K562 (cell line): ENCODE data around the gene ALOX12. TPM values are rescaled to one million over a fixed set of nuclear protein-coding genes. Genes with fewer than 3 reads are reported as not detected.

Experiments used
- ATAC-seq: fragments of 200-7000 bp; cut with Tn5 transposase; 3 replicates; pipeline ENCODE4 v1.9.1; 2020; ENCODE audit warnings: moderate library complexity
- BruUV-seq: library from RNA; stranded (reverse); fragments of 400-500 nt; replicated peaks from 2 replicates; lab custom pipeline; 2021; lab: Mats Ljungman, UMichigan
- CTCF ChIA-PET: fragments of 300-600 bp; formaldehyde crosslinking; extraction: SDS; loops from one replicate; lab custom pipeline; 2021; ENCODE audit warnings: low intra/inter-chr PET ratio; lab: Yijun Ruan, JAX
- POLR2A ChIA-PET: fragments of 300-600, 350-650 bp; sonication (Branson Sonifier 250); formaldehyde crosslinking; extraction: SDS; loops from one replicate; lab custom pipeline; 2021; ENCODE audit warnings: antibody characterized with exemption, inconsistent platforms; lab: Yijun Ruan, JAX
- DNase-seq, 4 experiments: peaks; one replicate each; pipeline versions ENCODE4 v3.0.0 to v3.0.0-alpha.2; 2011 to 2018; ENCODE audit warnings: low spot score in 3 of 4, mixed read lengths in 3 of 4; ENCODE audit errors: extremely low read depth in 1 of 4
- FAIRE-seq: peaks from 2 replicates; lab custom pipeline; 2011; peaks lifted over from hg19 to GRCh38; lab: Jason Lieb, UNC
- H2AFZ ChIP-seq: 2 replicates; pipeline ENCODE4 v1.6.0; 2011; ENCODE audit warnings: low read depth, low read length, control low read depth, inconsistent platforms
- H3K27ac ChIP-seq: fragments of 200-600 bp; 3 replicates; pipeline ENCODE4 v1.8.0; 2011; ENCODE audit warnings: low read depth, mild to moderate bottlenecking, control low read depth, inconsistent platforms, low read length, moderate library complexity, mixed read lengths; ENCODE audit errors: extremely low read depth
- H3K27me3 ChIP-seq, 2 experiments: fragments of 300-600 bp in 1 of 2; 2 replicates in 1 of 2; 3 replicates in 1 of 2; pipeline versions ENCODE4 v1.6.0 to v1.8.0; 2011; ENCODE audit warnings: inconsistent platforms in 2 of 2, low read length in 2 of 2, mild to moderate bottlenecking in 1 of 2, mixed read lengths in 1 of 2, moderate library complexity in 1 of 2; ENCODE audit not compliant: control insufficient read depth in 2 of 2, insufficient read depth in 2 of 2
- H3K36me3 ChIP-seq: fragments of 300-600 bp; 3 replicates; pipeline ENCODE4 v1.8.0; 2011; ENCODE audit warnings: mild to moderate bottlenecking, low read length, inconsistent platforms; ENCODE audit not compliant: control insufficient read depth, insufficient read depth
- H3K4me1 ChIP-seq, 2 experiments: fragments of 200-600 bp in 1 of 2; replicated peaks in 1 of 2; 2 replicates in 1 of 2; 3 replicates in 1 of 2; pipeline versions ENCODE4 v1.5.1 to v1.8.0; 2011; ENCODE audit warnings: inconsistent platforms in 2 of 2, low read length in 2 of 2, mild to moderate bottlenecking in 1 of 2, mixed read lengths in 1 of 2, moderate library complexity in 1 of 2; ENCODE audit not compliant: control insufficient read depth in 2 of 2, insufficient read depth in 2 of 2
- H3K4me2 ChIP-seq: 2 replicates; pipeline ENCODE4 v1.6.1; 2011; ENCODE audit warnings: low read length, control low read depth, inconsistent platforms, mixed read lengths; ENCODE audit not compliant: insufficient read depth
- H3K4me3 ChIP-seq: fragments of 200-600 bp; sonication (generic), shearing (Covaris generic); 2 replicates; pipeline ENCODE4 v1.5.1; 2016; ENCODE audit warnings: control low read depth, inconsistent platforms
- H3K79me2 ChIP-seq: fragments of 200-600 bp; 3 replicates; pipeline ENCODE4 v1.8.0; 2011; ENCODE audit warnings: low read length, inconsistent platforms; ENCODE audit not compliant: control insufficient read depth, insufficient read depth
- H3K9ac ChIP-seq, 2 experiments: 2 replicates each; pipeline versions ENCODE4 v1.6.0 to v1.6.1; 2011; ENCODE audit warnings: low read depth in 2 of 2, low read length in 2 of 2, control low read depth in 1 of 2, inconsistent platforms in 1 of 2, mild to moderate bottlenecking in 1 of 2, mixed read lengths in 1 of 2; ENCODE audit not compliant: insufficient read depth in 1 of 2
- H3K9me1 ChIP-seq: one replicate; pipeline ENCODE4 v1.6.0; 2011; ENCODE audit warnings: inconsistent platforms, mild to moderate bottlenecking, low read length, moderate library complexity; ENCODE audit not compliant: control insufficient read depth, insufficient read depth
- H3K9me3 ChIP-seq: replicated peaks from 2 replicates; pipeline ENCODE4 v1.5.1; 2011; ENCODE audit warnings: low read depth, low read length, inconsistent platforms; ENCODE audit not compliant: control insufficient read depth, insufficient read depth
- H4K20me1 ChIP-seq: replicated peaks from 2 replicates; pipeline ENCODE4 v1.6.1; 2011; ENCODE audit warnings: low read length, inconsistent platforms, mixed read lengths; ENCODE audit not compliant: control insufficient read depth, insufficient read depth
- GATA2 ChIP-seq: sonication (generic); formaldehyde crosslinking; IDR thresholded peaks from 2 replicates; pipeline ENCODE4 v1.4.0; 2020; ENCODE audit warnings: mild to moderate bottlenecking, missing genetic modification reagents
- HNRNPUL1 ChIP-seq: fragments of 200-400 bp; formaldehyde crosslinking; IDR thresholded peaks from 2 replicates; pipeline ENCODE4 v1.6.1; 2017; ENCODE audit warnings: low read length
- MYNN ChIP-seq, 2 experiments: sonication (generic); formaldehyde crosslinking in 1 of 2; IDR thresholded peaks; 2 replicates each; pipeline versions ENCODE4 v1.5.0 to v1.6.1; 2016 to 2020; ENCODE audit warnings: antibody characterized with exemption in 1 of 2, missing genetic modification reagents in 1 of 2
- NUFIP1 ChIP-seq: fragments of 450-650 bp; IDR thresholded peaks from 2 replicates; pipeline ENCODE4 v1.6.1; 2018; ENCODE audit not compliant: partially characterized antibody
- PCBP1 ChIP-seq: fragments of 200-400 bp; formaldehyde crosslinking; IDR thresholded peaks from 2 replicates; pipeline ENCODE4 v1.6.1; 2018; ENCODE audit warnings: mild to moderate bottlenecking, low read depth, low read length; ENCODE audit not compliant: poor library complexity, severe bottlenecking
- POLR2AphosphoS5 ChIP-seq: IDR thresholded peaks from 2 replicates; pipeline ENCODE4 v1.6.1; 2011; ENCODE audit warnings: mild to moderate bottlenecking, low read depth, low read length, moderate library complexity; ENCODE audit not compliant: control insufficient read depth, insufficient read depth
- RB1 ChIP-seq: fragments of 450-650 bp; IDR thresholded peaks from 2 replicates; pipeline ENCODE4 v1.6.1; 2017; ENCODE audit warnings: low read depth, mild to moderate bottlenecking
- RBM22 ChIP-seq: fragments of 200-400 bp; formaldehyde crosslinking; IDR thresholded peaks from 2 replicates; pipeline ENCODE4 v1.6.1; 2018; ENCODE audit warnings: low read length, low read depth; ENCODE audit not compliant: poor library complexity, severe bottlenecking
- SREBF1 ChIP-seq: fragments of 150-350 bp; IDR thresholded peaks from 2 replicates; pipeline ENCODE4 v1.6.1; 2014; ENCODE audit warnings: antibody characterized with exemption, low read depth, low read length, borderline replicate concordance
- ZNF175 ChIP-seq: fragments of 200-800 bp; sonication (Bioruptor generic); IDR thresholded peaks from 2 replicates; pipeline ENCODE4 v1.6.1; 2016; ENCODE audit warnings: low read depth, mild to moderate bottlenecking, missing genetic modification characterization, missing compliant biosample characterization
- ZNF445 ChIP-seq: fragments of 250-450 bp; sonication (Bioruptor Pico); IDR thresholded peaks from 2 replicates; pipeline ENCODE4 v1.4.0; 2020; ENCODE audit warnings: low read depth, mild to moderate bottlenecking, moderate library complexity
- ZNF766 ChIP-seq: fragments of 200-800 bp; sonication (Bioruptor generic); conservative IDR thresholded peaks from 2 replicates; pipeline ENCODE4 v1.6.1; 2016; ENCODE audit warnings: missing genetic modification characterization, missing compliant biosample characterization
- WGBS: fragments of 100-300 bp; shearing (Covaris generic); methylation state at CpG from one replicate; pipeline ENCODE4 v1.1.6; 2016; ENCODE audit warnings: low coverage, mixed read lengths; ENCODE audit not compliant: insufficient coverage; ENCODE audit errors: missing lambda C conversion rate; 5-methylcytosine and 5-hydroxymethylcytosine counted together
- in situ Hi-C: fragments of 300-500 bp; cut with MboI; formaldehyde crosslinking; loops from 4 replicates; pipeline ENCODE4 v1.15.0; 2018; ENCODE audit warnings: inconsistent platforms, mixed read lengths
- intact Hi-C: fragments of 100-400 bp; cut with micrococcal nuclease; formaldehyde crosslinking; loops from 2 replicates; pipeline ENCODE4 v1.14.2; 2022
- polyA plus RNA-seq, 8 experiments: library from polyadenylated mRNA; depleted of rRNA in 4 of 8; stranded (reverse) in 5 of 8; unstranded in 3 of 8; fragments of >200 nt; fragmentation: Nextera tagmentation in 2 of 8; fragmentation: Illumina TruSeq in 1 of 8; extraction: Ambion mirVana in 2 of 8; extraction: Trizol in 1 of 8; gene quantifications; 2 replicates each; pipeline versions ENCODE4 v1.2.1 to v1.2.3, GENCODE V29; 2011 to 2014; ENCODE audit warnings: inconsistent platforms in 1 of 8, missing spikeins in 1 of 8
- total RNA-seq, 7 experiments: library from RNA; depleted of rRNA in 6 of 7; stranded (reverse); fragments of >200 nt in 6 of 7; fragmentation: Illumina TruSeq in 2 of 7; extraction: Trizol in 2 of 7; gene quantifications; 2 replicates each; pipeline versions ENCODE4 v1.2.1 to v1.2.3, GENCODE V29; 2011 to 2021; ENCODE audit warnings: low replicate concordance in 1 of 7
- TF ChIP-seq, protein P1 (sequence below): fragments of 450-650 bp; formaldehyde crosslinking; IDR thresholded peaks from 2 replicates; pipeline ENCODE4 v1.4.0; 2022; ENCODE audit warnings: missing genetic modification characterization

The ALOX12 gene
- total and polyA plus RNA-seq, 9 of the 15 experiments (the other 6 are each of a cell fraction or from before 2014, with no cell fraction given), result 0.09 to 1.1 (median 0.47) TPM; not detected in 1

DNA sequence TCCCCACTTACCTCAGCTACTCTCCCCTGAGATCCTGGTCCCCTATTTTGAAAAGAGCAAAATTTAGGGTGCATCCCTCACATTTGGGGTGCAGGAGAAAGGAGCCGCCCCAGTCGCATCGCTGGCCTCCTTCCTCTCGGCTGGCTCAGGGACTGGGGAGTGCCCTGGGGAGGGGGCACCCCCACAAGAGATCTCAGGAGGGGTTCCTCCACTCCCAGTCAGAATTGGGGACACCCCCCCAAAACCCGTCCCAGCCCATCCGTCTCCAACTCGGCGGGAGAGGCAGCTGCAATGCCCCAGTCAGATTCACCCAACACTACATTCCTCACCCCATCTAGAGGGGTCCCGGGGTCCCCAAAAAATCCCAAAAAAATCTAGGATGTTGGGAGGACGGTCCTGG is 23.5 kb downstream of the ALOX12 start:
- no TSS peak for BruUV-seq
- TF ChIP-seq ZNF175, result no peak
- no peak for TF ChIP-seq RB1
- no peak for TF ChIP-seq RBM22
- TF ChIP-seq NUFIP1, result no peak
- TF ChIP-seq ZNF445, result no peak
- TF ChIP-seq PCBP1, result no peak
- no peak for TF ChIP-seq SREBF1
- no peak for TF ChIP-seq ZNF766 (CRISPR knock-in tag)
- TF ChIP-seq, protein P1, sequence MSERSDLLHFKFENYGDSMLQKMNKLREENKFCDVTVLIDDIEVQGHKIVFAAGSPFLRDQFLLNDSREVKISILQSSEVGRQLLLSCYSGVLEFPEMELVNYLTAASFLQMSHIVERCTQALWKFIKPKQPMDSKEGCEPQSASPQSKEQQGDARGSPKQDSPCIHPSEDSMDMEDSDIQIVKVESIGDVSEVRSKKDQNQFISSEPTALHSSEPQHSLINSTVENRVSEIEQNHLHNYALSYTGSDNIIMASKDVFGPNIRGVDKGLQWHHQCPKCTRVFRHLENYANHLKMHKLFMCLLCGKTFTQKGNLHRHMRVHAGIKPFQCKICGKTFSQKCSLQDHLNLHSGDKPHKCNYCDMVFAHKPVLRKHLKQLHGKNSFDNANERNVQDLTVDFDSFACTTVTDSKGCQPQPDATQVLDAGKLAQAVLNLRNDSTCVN (CRISPR knock-in tag), result no peak
- TF ChIP-seq MYNN (IDR thresholded peaks at IDR 0.05), result no peak
- TF ChIP-seq MYNN (CRISPR knock-in tag; IDR thresholded peaks at IDR 0.05), result no peak
- TF ChIP-seq HNRNPUL1, result no peak
- no peak for TF ChIP-seq POLR2AphosphoS5
- TF ChIP-seq GATA2 (CRISPR knock-in tag), result no peak
- TF ChIP-seq, all 486 proteins: peak for 0
- DNase-seq (no peak), FAIRE-seq (no peak), ATAC-seq (no peak)
- Histone ChIP-seq H3K79me2 (peaks cover 9% of the 10 kb centered on the region), H2AFZ (peak overlapping the region; percentile 97), H3K27me3 (no peaks in the 10 kb centered on the region), H3K36me3 (no peaks in the 10 kb centered on the region), H3K9me1 (no peaks in the 10 kb centered on the region), H3K27ac (peak overlapping the region; percentile 78; the same call in 2 of the 3 replicates), H3K4me3 (peak overlapping the region; percentile 17; the same call in 1 of the 2 replicates), H3K4me2 (peak overlapping the region; percentile 58; the same call in 1 of the 2 replicates), H3K9ac (peak overlapping the region; percentile 53 to 87; a peak in 2 of 4 replicates), H4K20me1 (no peaks in the 10 kb centered on the region), H3K4me1 (peaks cover 46 to 80% of the 10 kb centered on the region in 2 experiments), H3K9me3 (no peaks in the 10 kb centered on the region)
- POLR2A ChIA-PET, result no interaction called here
- in situ Hi-C loops, result no loop called here
- CTCF ChIA-PET, result no interaction called here
- intact Hi-C loops, result no loop called here
- 30% methylated on average over 2 of the region's 10 CpGs for WGBS
